Measurements from ENCODE around the gene ZIC5.

The ZIC5 gene

DNA sequence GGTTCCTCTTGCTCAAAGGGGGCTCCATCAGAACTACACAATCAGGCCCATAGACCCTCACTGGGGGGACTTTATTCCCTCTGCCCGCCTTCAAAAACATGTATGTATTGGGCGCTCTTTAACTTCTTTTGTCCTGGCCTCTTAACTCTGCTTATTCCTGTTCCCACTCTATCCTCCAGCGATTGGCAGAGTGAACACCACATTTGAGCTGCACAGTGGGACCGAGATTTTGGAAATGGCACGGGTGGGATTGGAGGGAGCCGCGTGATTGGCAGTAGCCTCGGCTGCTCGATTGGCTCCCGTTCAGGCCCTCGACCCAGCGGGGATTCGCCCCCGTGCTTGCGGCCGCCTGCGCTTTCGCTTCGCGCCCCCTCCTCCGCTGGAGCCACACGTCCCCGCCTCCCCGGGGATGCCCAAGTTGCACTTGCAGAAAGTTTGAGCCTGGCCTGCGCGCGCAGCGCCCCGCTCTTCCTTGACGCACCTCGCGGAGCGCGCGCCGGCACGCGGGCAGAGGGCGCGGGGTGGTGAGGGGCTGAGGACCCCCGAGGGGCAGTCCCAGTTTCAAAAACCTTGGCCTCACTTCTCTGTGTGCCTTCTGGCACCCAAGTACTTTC is at the start of gene ZIC5:
Gene ZIC5, minus strand, starts transcription at position 192 of the 614 bp plus-strand sequence. Its CDS starts 164 bp downstream, at position 28.
- DNase-seq (ENCODE audit: low read depth in 2 of 2, low spot score in 1 of 2), result no peak

GRCh38 chr13:100019780-100020356 is 48.3 kb upstream of the ZIC5 start:
- DNase-seq (ENCODE audit: low read depth in 2 of 2, low spot score in 1 of 2), result no peak

DNA sequence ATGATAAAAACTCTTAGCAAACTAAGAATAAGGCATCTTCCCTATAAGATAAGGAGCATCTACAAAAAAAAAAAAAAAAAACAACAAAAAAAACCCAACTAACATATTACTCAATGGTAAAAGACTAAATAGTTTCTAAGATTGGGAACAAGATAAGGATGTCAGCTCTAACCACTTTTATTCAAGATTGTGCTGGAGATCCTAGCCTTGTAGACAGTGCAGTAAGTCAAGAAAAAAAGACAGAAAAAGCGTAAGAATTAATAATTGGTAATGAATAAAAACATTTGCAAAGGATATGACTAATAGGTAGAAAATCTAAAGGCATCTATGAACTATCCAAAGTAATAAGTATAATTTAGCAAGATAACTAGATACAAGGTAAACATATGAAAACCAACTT is 43.1 kb upstream of the ZIC5 start:
- DNase-seq (ENCODE audit: low read depth in 2 of 2, low spot score in 1 of 2), result no peak

- DNase-seq (ENCODE audit: low read depth in 2 of 2, low spot score in 1 of 2), result no peak
These were observed 26.7 kb upstream of the ZIC5 start for GRCh38 chr13:99998261-99998660.

- DNase-seq (ENCODE audit: low read depth in 2 of 2, low spot score in 1 of 2), result no peak
These were observed 26.2 kb upstream of the ZIC5 start for GRCh38 chr13:99997702-99998214.

DNA sequence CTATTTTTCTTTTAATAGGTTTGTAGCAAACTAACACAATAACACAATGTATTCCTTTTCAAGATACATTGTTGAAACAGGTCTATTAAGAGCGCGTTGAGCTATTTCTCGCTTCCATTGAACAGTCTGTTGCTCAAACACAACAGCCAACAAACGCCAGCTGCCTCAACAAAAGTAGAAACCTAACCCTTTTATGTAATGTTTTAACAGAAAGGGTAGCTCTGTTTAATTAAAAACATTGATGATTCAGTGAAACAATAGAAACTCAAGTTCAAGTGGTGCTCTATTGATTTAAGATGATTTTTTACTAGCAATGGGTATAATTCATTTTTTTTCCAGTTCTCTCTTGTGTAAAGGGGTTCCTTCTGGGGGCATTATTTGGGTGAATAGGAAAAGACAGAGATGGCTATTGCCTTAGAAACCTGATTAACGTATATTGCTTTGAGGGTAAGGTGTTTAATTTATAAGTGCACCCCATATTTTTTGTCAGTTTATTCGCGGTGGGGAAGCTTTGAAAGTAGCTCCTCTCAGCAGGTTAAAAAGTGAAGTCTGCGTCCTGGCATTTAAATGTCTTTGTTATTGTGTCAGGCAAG is 24.9 kb upstream of the ZIC5 start:
- DNase-seq (ENCODE audit: low read depth in 2 of 2, low spot score in 1 of 2), result no peak

- DNase-seq (ENCODE audit: low read depth in 2 of 2, low spot score in 1 of 2), result no peak
These were observed 24.2 kb upstream of the ZIC5 start for GRCh38 chr13:99995589-99996380.

- DNase-seq (ENCODE audit: low read depth in 2 of 2, low spot score in 1 of 2), result no peak
These were observed 23.6 kb upstream of the ZIC5 start for GRCh38 chr13:99995104-99995588.

GRCh38 chr13:99994638-99995020 is 23.1 kb upstream of the ZIC5 start:
- DNase-seq (ENCODE audit: low read depth in 2 of 2, low spot score in 1 of 2), result no peak

DNA sequence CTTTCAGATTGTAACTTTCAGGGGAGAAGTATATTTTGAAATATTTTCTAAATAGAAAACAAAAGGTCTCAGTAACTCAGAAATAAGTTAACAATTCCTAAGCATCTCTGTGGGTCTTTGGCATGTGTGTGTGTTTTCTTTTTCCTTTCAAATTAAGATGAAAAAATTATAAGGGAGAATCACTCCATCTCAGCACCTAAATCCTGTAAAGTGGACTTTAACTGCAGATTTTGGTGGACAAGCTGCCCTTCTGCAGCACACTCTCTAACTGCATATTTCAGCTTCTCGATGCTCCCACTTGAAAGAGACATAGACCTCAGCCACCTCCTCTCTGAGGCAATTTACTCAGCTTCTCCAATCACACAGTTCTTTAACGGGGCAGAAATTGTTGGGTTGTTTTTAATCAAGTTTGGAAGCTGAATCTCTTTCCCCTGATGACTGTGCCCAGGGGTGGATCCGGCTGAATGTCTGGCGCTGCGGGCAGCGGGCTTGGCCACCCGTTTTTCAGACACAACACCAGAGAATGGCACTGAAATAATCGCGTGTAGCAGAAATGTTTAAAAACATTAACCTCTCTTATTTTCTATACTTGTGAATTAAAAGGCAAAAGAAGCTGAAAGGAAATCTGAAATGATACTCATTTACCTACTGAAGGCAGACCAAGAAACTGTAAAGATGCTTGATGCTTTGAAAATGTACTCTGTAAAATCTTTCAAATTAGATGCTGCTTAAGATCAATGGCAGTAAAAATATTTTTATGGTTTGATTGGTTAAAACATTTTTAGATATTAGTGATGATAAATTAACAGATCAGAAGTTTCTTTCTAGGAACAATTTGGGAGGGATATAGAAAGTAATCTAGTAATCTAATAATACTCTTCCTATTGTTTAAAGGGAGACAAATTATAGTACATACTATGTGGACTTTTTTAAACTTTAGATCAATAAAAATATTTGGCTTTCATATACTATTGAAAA is 22.4 kb upstream of the ZIC5 start:
- DNase-seq (ENCODE audit: low read depth in 2 of 2, low spot score in 1 of 2), result no peak

GRCh38 chr13:99992949-99993351 is 21.4 kb upstream of the ZIC5 start:
- no peak for DNase-seq (ENCODE audit: low read depth in 2 of 2, low spot score in 1 of 2)

DNA sequence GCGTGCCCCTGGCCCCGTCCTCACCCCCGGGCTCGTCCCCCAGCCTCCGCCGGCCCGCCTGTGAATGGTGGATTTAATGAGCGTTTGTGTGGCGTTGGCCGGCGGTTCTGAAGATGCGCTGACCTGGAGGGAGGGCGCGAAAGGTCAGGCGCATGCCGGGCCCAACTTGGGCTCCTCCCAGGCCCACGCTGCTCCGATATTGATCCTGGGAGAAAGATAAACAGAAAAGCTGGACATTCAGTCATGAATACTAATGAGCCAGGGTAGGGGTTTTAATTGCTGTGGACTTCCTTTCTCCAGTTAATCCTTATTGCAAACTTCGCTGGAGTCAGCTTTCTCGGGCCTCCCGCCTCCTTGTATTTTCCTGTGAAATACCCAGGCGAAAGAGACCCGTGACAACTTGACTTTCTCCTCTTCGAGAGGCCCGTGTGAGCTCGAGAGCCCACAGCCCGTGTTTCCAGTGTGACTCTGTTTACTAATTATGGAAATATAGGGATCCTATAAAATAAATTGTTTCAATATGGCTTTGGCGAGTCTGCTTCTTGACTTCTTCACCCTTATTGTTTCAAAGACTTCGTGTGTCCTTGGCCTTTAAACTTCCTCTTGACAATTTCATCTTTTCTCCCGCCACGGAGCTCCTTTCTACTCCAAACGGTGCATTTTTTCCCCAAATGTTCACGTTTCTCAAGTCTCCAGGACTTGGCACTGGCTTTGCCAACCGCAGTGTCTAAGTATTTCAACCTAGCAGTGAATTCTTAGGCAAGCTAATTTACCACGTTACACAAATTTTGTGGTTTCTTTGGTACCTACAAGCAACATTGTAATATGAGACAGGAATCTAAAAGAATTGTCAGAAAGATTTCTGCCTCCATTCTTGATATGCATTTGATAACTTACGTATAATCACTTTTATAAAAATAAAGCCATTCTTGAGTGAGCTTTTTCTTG is 20.5 kb upstream of the ZIC5 start:
- DNase-seq (ENCODE audit: low read depth in 2 of 2, low spot score in 1 of 2), result no peak

DNA sequence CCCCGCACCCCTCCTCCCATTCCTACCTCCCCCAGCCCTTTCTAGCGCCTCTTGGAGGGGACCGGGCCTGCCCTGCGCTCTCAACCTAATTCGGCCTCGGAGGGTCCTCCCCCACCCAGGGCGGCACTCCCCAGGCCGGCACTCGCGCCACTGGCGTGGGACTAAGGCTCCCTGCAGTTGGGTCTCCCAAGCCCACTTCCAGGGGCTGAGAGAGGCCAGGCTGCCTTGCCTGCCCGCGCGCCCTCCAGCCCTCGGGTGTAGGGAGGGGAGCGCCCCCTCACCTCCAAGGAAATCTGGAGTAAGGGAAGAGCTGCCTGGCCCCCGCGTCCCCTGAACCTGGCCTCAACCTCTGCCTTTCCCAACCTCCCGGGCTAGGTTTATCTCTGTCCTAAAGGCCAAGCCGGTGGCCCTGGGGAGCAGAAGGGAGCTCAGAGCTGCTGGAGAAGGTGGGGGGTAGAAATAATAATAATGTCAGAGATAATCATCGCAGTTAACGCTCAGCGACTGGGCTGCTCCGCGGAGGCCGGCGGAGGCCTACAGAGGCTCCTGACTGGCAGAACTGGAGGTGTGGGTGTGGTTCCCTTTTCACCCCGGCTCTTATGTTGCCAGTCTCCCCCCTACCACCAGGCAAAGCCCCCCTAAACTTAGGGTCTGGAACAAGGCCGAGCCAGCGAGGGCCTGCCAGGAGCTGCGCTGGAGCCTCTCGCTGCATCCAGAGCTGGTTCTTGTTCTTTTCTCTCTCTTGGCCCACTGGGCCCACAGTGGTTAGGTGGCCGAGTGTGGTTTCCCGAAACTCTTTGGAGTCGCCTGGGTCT is 19.7 kb upstream of the ZIC5 start:
- no peak for DNase-seq (ENCODE audit: low read depth in 2 of 2, low spot score in 1 of 2)

GRCh38 chr13:99990126-99990977 is 18.8 kb upstream of the ZIC5 start:
- no peak for DNase-seq (ENCODE audit: low read depth in 2 of 2, low spot score in 1 of 2)

- DNase-seq (ENCODE audit: low read depth in 2 of 2, low spot score in 1 of 2), result no peak
These were observed 17.9 kb upstream of the ZIC5 start for GRCh38 chr13:99989276-99990125.

GRCh38 chr13:99988529-99989275 is 17.1 kb upstream of the ZIC5 start:
- no peak for DNase-seq (ENCODE audit: low read depth in 2 of 2, low spot score in 1 of 2)
